HG03095 (cell line): Measurements from ENCODE around the gene ERGIC2.
"Not testable (repeated sequence)": the region's sequence is repeated elsewhere in the genome, so short reads cannot be mapped to it uniquely, and the experiment has no call there.

ENCODE experiments used
- ATAC-seq: cut with Tn5 transposase; IDR thresholded peaks from one replicate; pipeline ENCODE4 v1.9.1; 2021; ENCODE audit warnings: moderate library complexity; ENCODE audit not compliant: unreplicated experiment

ERGIC2 gene

DNA sequence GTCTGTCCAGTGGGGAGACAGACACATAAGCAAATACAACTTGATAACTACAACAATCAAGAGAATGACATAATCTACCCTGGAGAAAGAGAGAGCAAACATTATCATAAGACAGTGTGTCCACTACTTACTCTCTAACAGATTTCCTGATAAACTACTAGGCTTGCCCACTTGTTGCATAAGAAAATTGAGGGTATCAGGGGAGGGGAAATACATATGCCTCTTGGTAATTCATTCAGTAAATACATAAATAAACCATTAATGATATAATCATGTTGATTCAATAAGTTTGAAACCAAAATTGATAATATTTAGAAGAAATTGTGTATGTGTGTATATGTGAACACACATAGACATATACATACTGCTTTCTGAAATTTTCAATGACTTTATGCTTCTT, 76.6 kb downstream of the ERGIC2 start:
- ATAC-seq, result no peak

DNA sequence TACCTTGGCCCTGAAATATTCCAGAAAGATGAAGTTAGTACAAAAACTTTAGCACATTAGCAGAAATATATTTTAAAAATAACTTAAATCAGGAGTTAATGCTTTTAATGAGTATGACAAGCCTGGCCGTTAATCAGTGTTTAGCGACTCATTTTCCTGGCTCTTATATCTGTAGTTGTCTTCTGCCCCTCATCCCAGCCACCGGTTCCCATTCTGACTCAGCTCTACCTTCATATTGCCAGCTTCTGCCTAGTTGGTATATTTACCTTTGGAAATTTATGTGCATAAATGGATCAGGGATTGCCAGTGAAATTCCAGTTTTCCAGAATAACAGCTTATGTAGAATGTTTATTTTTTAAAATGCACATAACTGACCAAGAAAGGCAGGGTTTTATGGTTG, 79.9 kb downstream of the ERGIC2 start:
- ATAC-seq, result no peak

DNA sequence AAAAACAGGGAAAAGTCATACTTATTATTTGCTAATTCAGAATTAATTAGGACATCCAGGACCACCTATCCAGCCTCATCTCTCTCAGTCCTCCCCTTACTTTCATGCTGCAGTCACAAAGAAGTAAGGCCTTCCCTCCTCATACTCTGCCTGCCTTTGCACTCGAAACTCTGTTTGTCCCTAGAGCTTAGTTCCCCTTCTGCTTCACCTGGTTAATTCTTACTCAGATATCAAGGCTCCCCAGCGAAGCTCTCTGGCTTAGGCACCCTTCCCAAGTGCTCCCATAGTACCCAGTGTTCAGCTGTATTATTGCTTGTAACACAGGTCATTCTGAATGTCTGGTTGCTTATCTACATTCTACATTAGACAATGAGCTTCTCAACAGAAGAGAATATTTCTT, 81.3 kb downstream of the ERGIC2 start:
- ATAC-seq, result no peak

DNA sequence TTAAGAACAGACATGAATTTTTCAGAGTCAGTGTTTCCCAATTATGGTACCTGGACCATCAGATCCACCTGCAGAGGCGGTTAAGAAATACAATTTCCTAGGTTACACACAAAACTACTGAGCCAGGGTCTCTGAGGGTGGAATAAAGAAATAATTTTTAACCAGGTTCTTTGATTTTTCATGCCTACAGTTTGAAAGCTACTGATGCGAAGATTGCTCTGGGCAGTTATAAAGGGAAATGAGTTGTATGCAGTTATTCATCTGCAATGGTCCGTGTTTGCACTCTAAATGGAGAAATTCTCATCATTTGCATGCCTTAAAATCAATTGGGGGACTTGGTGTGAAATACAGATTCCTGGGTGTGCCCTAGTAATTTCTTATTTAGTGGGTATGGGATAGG, 89.7 kb downstream of the ERGIC2 start:
- no peak for ATAC-seq

DNA sequence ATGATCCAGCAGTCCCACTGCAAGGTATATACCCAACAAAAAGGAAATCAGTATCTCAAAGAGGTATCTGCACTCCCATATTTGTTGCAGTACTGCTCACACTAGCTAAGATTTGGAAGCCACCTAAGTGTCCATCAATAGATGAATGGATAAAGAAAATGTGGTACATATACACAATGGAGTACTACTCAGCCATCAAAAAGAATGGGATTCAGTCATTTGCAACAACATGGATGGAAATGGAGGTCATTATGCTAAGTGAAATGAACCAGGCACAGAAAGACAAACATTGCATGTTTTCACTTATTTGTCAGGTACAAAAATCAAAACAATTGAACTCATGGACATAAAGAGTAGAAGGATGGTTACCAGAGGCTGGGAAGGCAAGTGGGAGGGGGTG, 90.5 kb downstream of the ERGIC2 start:
- ATAC-seq, result not testable (repeated sequence)

DNA sequence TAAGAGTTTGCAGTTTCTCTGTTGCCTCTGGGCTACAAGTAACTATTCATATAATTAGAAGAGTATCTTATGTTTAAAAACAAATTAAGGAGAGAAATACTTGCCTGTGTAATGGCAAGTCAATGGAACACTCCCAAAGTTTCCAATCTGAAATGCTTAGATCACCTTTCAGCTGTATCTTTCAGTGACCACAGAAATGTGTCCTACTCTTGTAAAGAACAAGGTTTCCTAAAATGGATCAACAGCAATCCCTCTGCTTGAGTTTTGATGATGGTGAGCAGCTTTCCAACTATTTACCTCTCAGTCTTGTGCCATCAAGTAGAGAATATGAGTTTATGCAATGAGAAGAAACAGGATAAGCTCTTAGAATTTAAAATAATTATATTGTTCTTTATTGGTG, 92.9 kb downstream of the ERGIC2 start:
- ATAC-seq, result no peak

DNA sequence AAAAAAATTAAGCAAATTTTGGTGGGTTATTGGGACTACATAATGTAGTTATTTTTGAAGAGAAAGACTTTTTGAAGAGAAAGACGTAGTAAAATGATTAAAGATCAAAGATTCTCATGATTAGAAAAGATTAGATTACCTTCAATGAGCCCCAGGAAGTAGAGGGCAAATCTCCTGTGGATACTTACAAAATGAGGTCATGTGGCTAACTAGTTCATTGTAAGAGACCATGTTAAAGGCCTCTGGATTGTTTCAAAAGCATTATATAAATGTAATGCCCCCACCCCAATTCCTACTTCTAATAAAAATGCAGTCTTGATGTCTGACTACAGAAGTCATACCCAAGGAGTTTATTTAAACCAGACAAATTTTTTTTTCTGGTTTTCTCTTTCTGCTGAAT, 93.3 kb downstream of the ERGIC2 start:
- ATAC-seq, result no peak
